Karpas-422 (cell line): Measurements from ENCODE around the gene CACNA2D3. TPM values are rescaled to one million over a fixed set of nuclear protein-coding genes. Genes with fewer than 3 reads are reported as not detected.

Source experiments
- DNase-seq: peaks from one replicate; pipeline ENCODE4 v3.0.0-alpha.2; 2015
- H2AFZ ChIP-seq: fragments of 200-600 bp; sonication (generic); 2 replicates; pipeline ENCODE4 v1.6.1; 2014; ENCODE audit warnings: antibody characterized with exemption, low read length, mixed read lengths
- H3K27ac ChIP-seq: fragments of 200-600 bp; sonication (generic); 2 replicates; pipeline ENCODE4 v1.5.1; 2014; ENCODE audit warnings: mild to moderate bottlenecking, low read length, moderate library complexity
- H3K27me3 ChIP-seq: fragments of 200-600 bp; sonication (generic); 2 replicates; pipeline ENCODE4 v1.6.1; 2014; ENCODE audit warnings: low read length, mixed read lengths
- H3K36me3 ChIP-seq: fragments of 200-600 bp; sonication (generic); 2 replicates; pipeline ENCODE4 v1.6.1; 2014; ENCODE audit warnings: low read length, mixed read lengths; ENCODE audit not compliant: insufficient read depth
- H3K4me1 ChIP-seq: fragments of 200-600 bp; sonication (generic); 2 replicates; pipeline ENCODE4 v1.6.1; 2014; ENCODE audit warnings: mild to moderate bottlenecking, low read length, mixed read lengths
- H3K4me2 ChIP-seq: fragments of 200-600 bp; sonication (generic); 2 replicates; pipeline ENCODE4 v1.6.1; 2014; ENCODE audit warnings: low read length, low read depth, mild to moderate bottlenecking; ENCODE audit not compliant: poor library complexity, severe bottlenecking
- H3K4me3 ChIP-seq: fragments of 200-600 bp; sonication (generic); 2 replicates; pipeline ENCODE4 v1.5.1; 2014; ENCODE audit warnings: mild to moderate bottlenecking, antibody characterized with exemption, low read length, mixed read lengths
- H3K79me2 ChIP-seq: fragments of 200-600 bp; sonication (generic); 2 replicates; pipeline ENCODE4 v1.6.1; 2014; ENCODE audit warnings: mild to moderate bottlenecking, low read length, mixed read lengths
- H3K9ac ChIP-seq: fragments of 200-600 bp; sonication (generic); 2 replicates; pipeline ENCODE4 v1.6.0; 2014; ENCODE audit warnings: low read length
- H3K9me2 ChIP-seq: fragments of 200-600 bp; sonication (generic), shearing (Covaris generic); replicated peaks from 2 replicates; pipeline ENCODE4 v1.6.0; 2014; ENCODE audit warnings: mild to moderate bottlenecking, low read length, moderate library complexity; ENCODE audit not compliant: insufficient read depth
- H3K9me3 ChIP-seq: fragments of 300-700, 200-600 bp; sonication (generic); 2 replicates; pipeline ENCODE4 v1.6.1; 2014; ENCODE audit warnings: low read length, mixed read lengths
- H4K20me1 ChIP-seq: fragments of 200-600 bp; sonication (generic); 2 replicates; pipeline ENCODE4 v1.6.1; 2014; ENCODE audit warnings: mild to moderate bottlenecking, antibody characterized with exemption, low read length, low read depth; ENCODE audit not compliant: insufficient read depth
- total RNA-seq: library from RNA; depleted of rRNA; stranded (reverse); fragments of >200 nt; shearing (Covaris generic); gene quantifications from 2 replicates; pipeline ENCODE4 v1.2.3, GENCODE V29; 2014; ENCODE audit warnings: low replicate concordance

Gene CACNA2D3
- total RNA-seq, 1 experiment from 2014 or later = not detected

DNA sequence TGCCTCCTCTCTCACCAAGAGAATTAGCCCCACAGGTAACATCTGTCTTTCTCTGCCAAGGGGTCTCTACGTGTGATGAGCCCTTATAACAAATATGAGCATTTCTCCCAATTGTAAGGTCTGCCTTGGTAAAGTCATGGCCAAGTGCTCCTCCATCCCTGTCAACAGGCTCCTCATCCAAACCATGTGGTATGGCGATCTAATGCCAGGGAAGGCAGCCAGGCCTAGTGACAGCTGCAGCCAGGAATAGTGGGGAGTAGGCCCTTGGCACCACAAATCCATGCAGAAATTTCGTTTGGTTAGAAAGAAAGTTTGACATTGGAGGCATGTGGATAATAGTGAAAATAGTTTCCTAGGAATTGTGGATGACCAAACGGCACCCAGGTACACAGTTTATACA, 810.3 kb downstream of the CACNA2D3 start:
- H2AFZ ChIP-seq = no peak overlapping the region
- H3K4me1 ChIP-seq = no peaks in the 10 kb centered on the region
- H3K36me3 ChIP-seq = no peaks in the 10 kb centered on the region
- no peak overlapping the region for H3K4me2 ChIP-seq
- H3K4me3 ChIP-seq = no peak overlapping the region
- no peak overlapping the region for H3K9ac ChIP-seq
- H3K27me3 ChIP-seq = no peaks in the 10 kb centered on the region
- no peaks in the 10 kb centered on the region for H3K9me3 ChIP-seq
- H3K27ac ChIP-seq = no peak overlapping the region
- H4K20me1 ChIP-seq = no peaks in the 10 kb centered on the region
- no peaks in the 10 kb centered on the region for H3K9me2 ChIP-seq
- DNase-seq = no peak
- no peaks in the 10 kb centered on the region for H3K79me2 ChIP-seq

DNA sequence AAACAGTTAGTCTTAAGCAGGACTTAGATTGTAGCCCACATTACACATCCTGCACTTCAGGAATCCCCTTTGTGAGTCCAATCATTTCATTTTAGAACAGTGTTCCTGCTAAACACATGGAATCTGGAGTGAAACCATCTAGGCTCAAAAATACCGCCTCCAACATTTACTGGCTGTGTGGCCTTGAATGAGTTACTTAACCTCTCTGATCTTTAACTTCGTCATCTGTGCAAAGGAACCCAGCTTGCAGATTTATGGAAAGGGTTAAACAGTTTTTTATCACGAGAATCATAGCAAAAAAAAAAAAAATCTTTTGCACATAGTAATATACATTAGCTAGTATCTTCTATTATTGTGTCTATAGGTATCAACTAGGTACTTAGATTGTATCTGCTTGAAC, 813.5 kb downstream of the CACNA2D3 start:
- Histone ChIP-seq H3K9me2 (no peaks in the 10 kb centered on the region), H3K9ac (no peak overlapping the region), H2AFZ (no peak overlapping the region), H3K4me2 (no peak overlapping the region), H3K27ac (no peak overlapping the region), H3K36me3 (no peaks in the 10 kb centered on the region), H4K20me1 (no peaks in the 10 kb centered on the region), H3K4me1 (no peaks in the 10 kb centered on the region), H3K27me3 (no peaks in the 10 kb centered on the region; the same call in 1 of the 2 replicates), H3K4me3 (no peak overlapping the region), H3K9me3 (no peaks in the 10 kb centered on the region), H3K79me2 (no peaks in the 10 kb centered on the region)
- no peak for DNase-seq

DNA sequence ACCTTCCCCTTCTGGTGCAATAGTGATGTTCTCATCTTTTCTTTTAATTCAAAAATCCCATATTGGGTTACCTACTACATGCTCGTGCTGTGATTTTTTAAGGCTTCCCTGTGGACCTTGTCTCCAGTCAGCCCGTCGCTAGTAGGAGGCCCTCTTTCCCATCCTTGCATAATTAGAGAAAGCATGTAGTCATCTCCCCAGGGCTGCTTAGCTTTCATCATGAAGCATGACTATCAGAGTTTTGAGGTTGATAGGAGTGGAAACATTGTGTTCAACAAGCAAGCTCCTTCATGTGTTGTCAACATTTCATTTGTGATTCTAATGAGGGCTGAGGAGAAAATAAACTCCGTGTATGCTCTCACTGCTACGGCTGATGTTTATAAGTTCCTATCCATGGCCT, 814.2 kb downstream of the CACNA2D3 start:
- H3K27ac ChIP-seq = no peak overlapping the region
- no peak overlapping the region for H2AFZ ChIP-seq
- no peaks in the 10 kb centered on the region for H3K4me1 ChIP-seq
- H3K4me3 ChIP-seq = no peak overlapping the region
- no peaks in the 10 kb centered on the region for H3K9me2 ChIP-seq
- H3K27me3 ChIP-seq = no peaks in the 10 kb centered on the region; the same call in 1 of the 2 replicates
- H3K9me3 ChIP-seq = no peaks in the 10 kb centered on the region
- no peaks in the 10 kb centered on the region for H4K20me1 ChIP-seq
- no peaks in the 10 kb centered on the region for H3K36me3 ChIP-seq
- H3K79me2 ChIP-seq = no peaks in the 10 kb centered on the region
- H3K9ac ChIP-seq = no peak overlapping the region
- H3K4me2 ChIP-seq = no peak overlapping the region
- DNase-seq = no peak

DNA sequence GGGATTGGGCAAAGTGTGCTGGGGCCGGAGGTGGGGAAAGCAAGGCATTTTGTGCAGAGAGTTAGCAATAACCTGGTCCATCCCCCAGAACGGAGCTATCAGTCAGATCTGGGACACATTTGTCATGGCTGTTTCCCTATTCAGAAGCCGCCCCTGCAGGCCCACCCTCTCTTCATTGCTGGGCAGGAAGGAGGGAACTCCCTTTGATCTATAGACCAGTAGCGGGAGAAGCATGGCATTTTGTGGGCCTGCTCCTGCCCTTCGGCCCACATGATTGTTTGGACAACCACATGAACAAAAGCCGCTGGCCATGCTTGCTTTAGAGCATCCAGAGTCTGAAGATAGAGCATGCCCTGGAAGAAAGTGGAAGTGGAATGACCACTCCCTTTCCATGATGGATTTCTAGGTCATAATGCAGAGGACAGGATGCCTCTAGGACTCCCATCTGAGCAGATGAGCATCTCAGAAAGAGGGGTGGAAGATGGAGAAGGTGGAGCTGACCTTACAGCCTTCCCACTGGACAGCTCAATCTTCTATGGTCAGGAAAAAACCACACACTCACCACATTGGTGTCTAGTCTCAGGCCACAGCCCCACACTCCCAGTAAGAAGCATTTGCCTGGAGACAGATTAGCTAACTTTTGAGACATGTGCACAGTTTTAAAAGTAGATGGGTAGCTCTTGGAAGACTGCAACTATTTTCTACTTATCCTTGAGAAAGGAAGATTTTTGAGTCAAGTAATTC, 817.4 kb downstream of the CACNA2D3 start:
- Histone ChIP-seq H3K4me1 (no peaks in the 10 kb centered on the region), H3K9me3 (no peaks in the 10 kb centered on the region), H3K4me3 (no peak overlapping the region), H3K27me3 (no peaks in the 10 kb centered on the region; the same call in 1 of the 2 replicates), H3K36me3 (no peaks in the 10 kb centered on the region), H2AFZ (no peak overlapping the region), H3K9ac (no peak overlapping the region), H3K9me2 (no peaks in the 10 kb centered on the region), H4K20me1 (no peaks in the 10 kb centered on the region), H3K27ac (no peak overlapping the region), H3K79me2 (no peaks in the 10 kb centered on the region), H3K4me2 (no peak overlapping the region)
- DNase-seq = no peak

DNA sequence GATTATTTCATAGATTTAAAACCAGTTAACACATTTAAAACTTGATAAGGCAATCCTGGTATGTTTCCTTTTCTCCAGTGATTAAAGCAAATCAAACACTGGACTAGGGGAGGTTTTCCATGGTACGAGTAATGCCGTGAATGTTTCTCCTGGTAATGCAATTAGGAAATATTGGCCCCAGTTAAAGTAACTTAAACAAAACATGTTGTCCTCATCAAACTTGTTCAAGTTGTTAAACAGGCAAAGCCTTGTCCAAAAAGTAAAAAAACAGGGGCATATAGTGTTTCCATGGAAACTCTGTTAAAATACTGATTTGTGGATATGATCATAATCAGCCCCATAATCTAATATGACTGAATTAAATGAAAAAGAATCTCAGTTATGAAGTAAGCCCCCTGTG, 818.6 kb downstream of the CACNA2D3 start:
- no peak overlapping the region for H3K4me2 ChIP-seq
- H3K27me3 ChIP-seq = no peaks in the 10 kb centered on the region; the same call in 1 of the 2 replicates
- H3K9me2 ChIP-seq = no peaks in the 10 kb centered on the region
- H3K4me3 ChIP-seq = no peak overlapping the region
- no peak overlapping the region for H2AFZ ChIP-seq
- no peaks in the 10 kb centered on the region for H4K20me1 ChIP-seq
- no peaks in the 10 kb centered on the region for H3K4me1 ChIP-seq
- no peaks in the 10 kb centered on the region for H3K9me3 ChIP-seq
- no peaks in the 10 kb centered on the region for H3K79me2 ChIP-seq
- peak; percentile 23 for DNase-seq
- no peak overlapping the region for H3K9ac ChIP-seq
- H3K27ac ChIP-seq = no peak overlapping the region
- H3K36me3 ChIP-seq = no peaks in the 10 kb centered on the region

DNA sequence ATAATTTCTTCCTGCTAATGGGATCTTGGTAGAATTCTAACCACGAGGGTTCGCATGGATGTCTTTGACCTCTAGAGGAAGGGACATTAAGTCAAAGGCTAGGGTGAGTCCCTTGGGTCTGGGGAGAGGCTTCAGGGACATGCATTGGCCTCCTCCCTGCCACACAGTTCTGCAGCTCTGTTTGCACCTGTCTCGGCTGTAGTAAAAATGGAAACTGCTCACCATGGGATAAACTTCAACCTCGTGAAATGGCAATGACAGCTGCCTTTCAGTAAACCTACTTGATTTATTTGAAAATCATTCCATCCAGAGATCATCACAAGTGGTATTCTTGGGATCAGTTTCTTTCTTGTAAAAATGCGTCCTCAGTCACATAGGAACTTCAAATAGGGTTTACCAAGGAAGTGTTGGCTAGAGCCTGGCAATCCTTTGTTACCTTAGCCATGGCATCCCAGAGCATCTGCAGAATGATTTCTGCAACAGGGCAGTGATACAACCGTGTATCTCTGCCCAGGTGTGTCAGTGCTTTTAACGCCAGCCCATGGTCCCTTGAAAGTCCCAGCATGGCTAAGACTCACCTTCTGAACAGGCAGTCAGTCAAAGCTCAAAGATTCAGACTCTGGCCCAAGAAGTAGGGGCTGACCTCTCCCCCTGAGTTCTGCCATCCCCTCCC, 819.5 kb downstream of the CACNA2D3 start:
- no peaks in the 10 kb centered on the region for H3K9me3 ChIP-seq
- H3K27ac ChIP-seq = no peak overlapping the region
- DNase-seq = no peak
- no peak overlapping the region for H2AFZ ChIP-seq
- no peaks in the 10 kb centered on the region for H3K36me3 ChIP-seq
- no peaks in the 10 kb centered on the region for H3K9me2 ChIP-seq
- no peak overlapping the region for H3K9ac ChIP-seq
- H3K4me1 ChIP-seq = no peaks in the 10 kb centered on the region
- no peaks in the 10 kb centered on the region for H3K79me2 ChIP-seq
- H3K27me3 ChIP-seq = no peaks in the 10 kb centered on the region; the same call in 1 of the 2 replicates
- H3K4me2 ChIP-seq = no peak overlapping the region
- no peaks in the 10 kb centered on the region for H4K20me1 ChIP-seq
- H3K4me3 ChIP-seq = no peak overlapping the region

DNA sequence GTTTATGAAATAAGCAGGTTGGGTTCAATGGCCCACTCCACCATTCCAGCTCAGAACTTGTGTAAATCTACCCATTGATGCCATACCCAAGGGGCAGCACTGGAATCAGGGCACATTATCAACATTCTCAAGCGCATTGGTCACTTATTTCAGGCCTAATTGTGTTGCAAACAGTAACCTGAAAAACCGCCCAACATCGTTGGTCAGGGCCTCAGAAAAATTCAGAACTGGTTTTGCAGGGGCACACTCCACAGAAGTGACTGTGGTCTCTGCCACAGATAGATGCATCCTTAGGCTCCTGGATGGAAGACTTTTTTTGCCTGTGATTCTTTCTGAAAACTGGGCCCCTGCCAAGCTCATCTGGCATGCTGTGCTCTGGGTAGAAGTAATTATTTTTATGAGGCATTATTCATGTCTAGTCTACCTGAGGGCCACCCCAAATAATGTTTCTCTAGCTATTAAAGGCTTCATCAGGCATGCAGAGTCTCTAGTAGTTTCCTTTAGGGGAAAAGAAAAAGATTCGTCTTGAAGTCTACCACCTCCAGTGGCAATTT, 827.2 kb downstream of the CACNA2D3 start:
- Histone ChIP-seq H3K4me3 (no peak overlapping the region), H3K79me2 (no peaks in the 10 kb centered on the region), H3K9ac (no peak overlapping the region), H3K9me2 (no peaks in the 10 kb centered on the region), H3K36me3 (no peaks in the 10 kb centered on the region), H4K20me1 (no peaks in the 10 kb centered on the region), H3K4me1 (no peaks in the 10 kb centered on the region), H3K4me2 (no peak overlapping the region), H2AFZ (no peak overlapping the region), H3K9me3 (no peaks in the 10 kb centered on the region), H3K27ac (no peak overlapping the region), H3K27me3 (no peaks in the 10 kb centered on the region)
- DNase-seq = no peak

DNA sequence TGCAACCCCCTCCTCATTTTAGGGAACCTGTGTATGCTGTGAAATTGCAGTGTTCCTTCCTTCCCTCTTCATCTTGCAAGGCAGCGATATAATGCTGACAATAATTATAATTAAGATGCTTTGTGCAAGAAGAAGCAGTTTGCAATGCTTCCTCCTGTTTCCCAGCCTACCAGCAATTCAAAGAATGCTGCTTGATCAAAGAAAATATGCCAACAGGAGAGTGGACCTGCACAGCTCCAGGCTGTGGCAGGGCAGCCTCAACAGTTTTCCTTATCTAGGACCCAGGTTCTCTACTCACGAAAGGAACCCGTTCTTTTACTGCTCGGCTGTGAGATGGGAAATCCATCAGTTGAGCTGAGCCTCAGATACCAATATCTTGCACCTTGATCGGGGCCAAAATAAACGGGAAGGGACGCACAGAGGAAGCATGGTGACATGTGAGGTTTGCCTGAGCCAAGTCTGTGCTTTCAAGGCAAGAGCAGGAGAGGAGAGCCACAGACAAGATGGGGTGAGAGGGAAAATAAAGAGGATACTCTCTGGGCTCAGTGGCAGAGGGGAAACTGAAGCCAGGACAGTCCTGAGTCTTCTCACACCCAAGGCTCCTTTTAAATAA, 828.1 kb downstream of the CACNA2D3 start:
- H3K4me2 ChIP-seq = no peak overlapping the region
- H3K36me3 ChIP-seq = no peaks in the 10 kb centered on the region

More for the DNA sequence above, 828.1 kb downstream of the CACNA2D3 start:
- Histone ChIP-seq H3K9me2 (no peaks in the 10 kb centered on the region), H2AFZ (no peak overlapping the region), H3K9ac (no peak overlapping the region), H3K27me3 (no peaks in the 10 kb centered on the region), H3K9me3 (no peaks in the 10 kb centered on the region), H3K4me3 (no peak overlapping the region), H3K4me1 (no peaks in the 10 kb centered on the region), H3K27ac (no peak overlapping the region), H4K20me1 (no peaks in the 10 kb centered on the region), H3K79me2 (no peaks in the 10 kb centered on the region)
- DNase-seq = peak; percentile 22
